Uterus (tissue), 2 donors: ENCODE measurements around the gene MMP21.

Experiments
- CTCF ChIP-seq, 4 experiments: fragments of 200-600 bp in 2 of 4; fragments of 450-650 bp in 2 of 4; sonication (generic) in 2 of 4; IDR thresholded peaks; one replicate each; pipeline ENCODE4 v1.5.1; 2016 to 2019; ENCODE audit warnings: antibody characterized with exemption in 4 of 4, mild to moderate bottlenecking in 2 of 4, moderate library complexity in 1 of 4
- POLR2A ChIP-seq, 2 donors: fragments of 450-650 bp; IDR thresholded peaks; one replicate each; pipeline ENCODE4 v1.6.1; 2016; ENCODE audit warnings: antibody characterized with exemption in 2 of 2, mild to moderate bottlenecking in 1 of 2, moderate library complexity in 1 of 2

- TF ChIP-seq CTCF (IDR thresholded peaks at IDR 0.05) (no peak), POLR2A (IDR thresholded peaks at IDR 0.05) (no peak)
Observed at GRCh38 chr10:125756196-125756595, 19.4 kb downstream of the MMP21 start.
